Measurements from ENCODE around the gene POLD1. TPM values are rescaled to one million over a fixed set of nuclear protein-coding genes. Genes with fewer than 3 reads are reported as not detected.
A peak's percentile ranks its signal among the peaks of the same experiment; 100 is the strongest.
"Not testable (repeated sequence)": the region's sequence is repeated elsewhere in the genome, so short reads cannot be mapped to it uniquely, and the experiment has no call there.

The POLD1 gene
- total RNA-seq, 2 experiments from 2014 or later, result 163 to 181 TPM

- Mint-ChIP-seq H3K4me1 (ENCODE audit: low read depth) (peaks cover 30% of the 10 kb centered on the region), H3K27ac (no peak overlapping the region), H3K36me3 (ENCODE audit: low read depth) (peaks cover 46% of the 10 kb centered on the region), H3K9me3 (ENCODE audit: insufficient read depth) (no peaks in the 10 kb centered on the region), H3K27me3 (ENCODE audit: low read depth) (no peaks in the 10 kb centered on the region), H3K4me3 (no peak overlapping the region)
- ChIA-PET CTCF (no interaction called here), POLR2A (no interaction called here)
- DNase-seq, result no peak
- ATAC-seq, result no peak
These were observed 2.0 kb upstream of the POLD1 start for GRCh38 chr19:50381881-50382729.

DNA sequence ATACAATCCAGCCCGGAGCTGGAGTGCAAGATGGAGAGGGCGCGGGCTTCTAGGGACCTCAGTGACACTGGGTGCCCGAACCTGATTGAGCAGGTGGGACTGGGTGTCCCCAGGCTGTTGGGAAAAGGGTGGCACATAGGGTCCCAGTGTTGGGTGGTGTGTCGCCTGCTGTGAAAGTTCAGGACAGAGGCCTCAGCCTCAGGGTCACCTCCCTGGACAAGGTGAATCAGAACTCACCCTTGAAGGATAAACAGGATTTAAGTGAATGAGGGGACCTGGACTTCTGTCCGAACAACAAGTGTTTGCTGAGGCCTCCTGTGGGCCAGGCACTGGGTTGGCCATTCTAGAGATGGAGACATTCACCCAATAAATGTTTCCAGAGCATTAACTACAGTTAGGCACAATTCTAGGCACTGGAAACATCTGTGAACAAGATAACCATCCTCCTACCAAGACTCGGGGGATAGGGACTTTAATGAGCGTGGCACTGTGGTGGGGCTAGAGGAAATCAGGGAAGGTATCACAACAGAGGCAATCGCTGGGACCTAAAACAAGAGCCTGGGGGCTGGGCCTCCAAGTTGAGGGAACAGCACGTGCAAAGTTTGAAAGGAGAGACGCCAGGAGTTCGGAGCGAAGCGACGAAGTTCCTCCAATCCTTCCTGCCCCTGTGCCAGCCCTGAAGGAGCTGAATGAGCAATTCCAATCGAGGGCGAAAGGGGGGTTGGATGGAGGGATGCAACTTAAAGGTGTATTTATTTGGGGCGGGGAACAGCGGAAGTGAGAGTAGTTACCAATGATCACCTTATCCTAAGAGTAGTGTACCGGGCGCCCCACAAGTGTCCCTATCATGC is 921 bp upstream of the POLD1 start:
- no peak for ATAC-seq
- no peaks in the 10 kb centered on the region for H3K27me3 Mint-ChIP-seq (ENCODE audit: low read depth)
- H3K9me3 Mint-ChIP-seq (ENCODE audit: insufficient read depth), result no peaks in the 10 kb centered on the region
- POLR2A ChIA-PET, result interaction anchor here (0.7 to 2.0 kb wide), 5 partner anchors 8 to 128 kb away, joined by 3 to 8 read pairs (median 4); partner anchors contain the start of genes JOSD2 and NR1H2
- peaks cover 29% of the 10 kb centered on the region for H3K4me1 Mint-ChIP-seq (ENCODE audit: low read depth)
- CTCF ChIA-PET, result interaction anchor here (0.9 to 2.2 kb wide), 5 partner anchors 13 to 78 kb away, joined by 3 to 10 read pairs (median 4); partner anchors contain the start of gene KCNC3
- H3K36me3 Mint-ChIP-seq (ENCODE audit: low read depth), result peaks cover 48% of the 10 kb centered on the region
- peak overlapping the region; percentile 98 for H3K27ac Mint-ChIP-seq
- H3K4me3 Mint-ChIP-seq, result peak overlapping the region; percentile 94
- no peak for DNase-seq

DNA sequence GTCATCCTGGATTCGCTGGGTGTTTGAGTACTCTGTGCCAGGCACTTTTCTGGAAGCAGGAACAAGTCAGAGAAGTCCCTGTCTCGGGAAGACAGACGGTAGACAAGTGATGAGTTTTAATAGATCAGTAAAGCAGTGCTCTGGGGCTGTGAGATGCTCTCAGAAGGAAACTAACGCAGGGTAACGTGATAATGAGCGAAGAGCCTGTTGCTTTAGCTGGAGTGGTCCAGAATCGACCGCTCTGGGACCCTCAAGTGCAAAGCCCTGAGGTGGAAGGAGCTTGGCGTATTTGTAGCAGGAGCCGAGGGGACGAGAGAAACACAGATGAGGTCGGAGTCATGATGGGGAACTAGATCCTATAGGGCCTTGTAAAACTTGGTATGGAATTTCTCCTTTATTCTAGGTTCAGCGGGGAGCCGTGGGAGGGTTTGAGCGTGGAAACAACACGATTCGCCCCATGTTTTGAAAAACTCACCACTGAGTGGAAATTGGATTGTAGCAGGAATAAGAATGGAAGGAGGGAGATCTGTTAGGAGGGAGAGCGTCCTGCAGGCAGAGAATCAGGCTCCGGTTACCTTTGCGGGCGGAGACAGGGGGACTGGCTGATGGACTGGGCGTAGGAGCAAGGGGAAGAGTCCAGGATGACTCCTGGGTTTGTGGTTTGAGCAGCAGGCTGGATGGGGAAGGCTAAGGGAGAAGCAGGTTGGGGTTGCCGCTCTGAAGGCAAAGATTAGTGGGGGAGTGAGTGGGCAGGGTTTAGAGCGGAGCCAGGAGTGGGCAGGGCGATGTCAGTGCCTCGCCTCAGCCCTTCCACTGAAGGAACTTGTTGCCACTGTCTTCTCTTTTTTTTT is 763 bp downstream of the POLD1 start:
- H3K4me1 Mint-ChIP-seq (ENCODE audit: low read depth), result peaks cover 32% of the 10 kb centered on the region
- no peak for DNase-seq
- H3K36me3 Mint-ChIP-seq (ENCODE audit: low read depth), result peaks cover 41% of the 10 kb centered on the region

GRCh38 chr19:50387176-50387867 is 3.2 kb downstream of the POLD1 start:
- peaks cover 32% of the 10 kb centered on the region for H3K4me1 Mint-ChIP-seq (ENCODE audit: low read depth)
- H3K4me3 Mint-ChIP-seq, result no peak overlapping the region
- H3K27ac Mint-ChIP-seq, result no peak overlapping the region
- ChIA-PET POLR2A (interaction anchor here (0.6 kb wide), 1 partner anchor 354 kb away, joined by 3 read pairs; no protein-coding TSS in a partner anchor), CTCF (interaction anchor here (1.1 kb wide), 1 partner anchor 18 kb away, joined by 3 read pairs; no protein-coding TSS in a partner anchor)
- DNase-seq (no peak), ATAC-seq (no peak)
- peaks cover 51% of the 10 kb centered on the region for H3K36me3 Mint-ChIP-seq (ENCODE audit: low read depth)
- H3K27me3 Mint-ChIP-seq (ENCODE audit: low read depth), result no peaks in the 10 kb centered on the region
- no peaks in the 10 kb centered on the region for H3K9me3 Mint-ChIP-seq (ENCODE audit: insufficient read depth)

More for the DNA sequence above, 763 bp downstream of the POLD1 start:
- H3K27ac Mint-ChIP-seq, result peak overlapping the region; percentile 98
- H3K9me3 Mint-ChIP-seq (ENCODE audit: insufficient read depth), result no peaks in the 10 kb centered on the region
- H3K4me3 Mint-ChIP-seq, result peak overlapping the region; percentile 94
- ATAC-seq, result no peak
- no peaks in the 10 kb centered on the region for H3K27me3 Mint-ChIP-seq (ENCODE audit: low read depth)
- CTCF ChIA-PET, result interaction anchor here (0.8 to 2.2 kb wide), 9 partner anchors 9 to 171 kb away, joined by 3 to 10 read pairs (median 3); partner anchors contain the start of genes KCNC3 and NR1H2
- POLR2A ChIA-PET, result interaction anchor here (0.5 to 2.0 kb wide), 9 partner anchors 9 to 126 kb away, joined by 3 to 8 read pairs (median 4); partner anchors contain the start of genes JOSD2 and NR1H2

GRCh38 chr19:50387868-50388245 is 3.7 kb downstream of the POLD1 start:
- DNase-seq (no peak), ATAC-seq (no peak)
- H3K27me3 Mint-ChIP-seq (ENCODE audit: low read depth), result no peaks in the 10 kb centered on the region
- no peak overlapping the region for H3K4me3 Mint-ChIP-seq
- ChIA-PET POLR2A (interaction anchor here (0.6 kb wide), 1 partner anchor 354 kb away, joined by 3 read pairs; no protein-coding TSS in a partner anchor), CTCF (interaction anchor here (1.1 kb wide), 1 partner anchor 19 kb away, joined by 3 read pairs; no protein-coding TSS in a partner anchor)
- H3K9me3 Mint-ChIP-seq (ENCODE audit: insufficient read depth), result no peaks in the 10 kb centered on the region
- H3K4me1 Mint-ChIP-seq (ENCODE audit: low read depth), result peaks cover 32% of the 10 kb centered on the region
- peaks cover 54% of the 10 kb centered on the region for H3K36me3 Mint-ChIP-seq (ENCODE audit: low read depth)
- no peak overlapping the region for H3K27ac Mint-ChIP-seq

DNA sequence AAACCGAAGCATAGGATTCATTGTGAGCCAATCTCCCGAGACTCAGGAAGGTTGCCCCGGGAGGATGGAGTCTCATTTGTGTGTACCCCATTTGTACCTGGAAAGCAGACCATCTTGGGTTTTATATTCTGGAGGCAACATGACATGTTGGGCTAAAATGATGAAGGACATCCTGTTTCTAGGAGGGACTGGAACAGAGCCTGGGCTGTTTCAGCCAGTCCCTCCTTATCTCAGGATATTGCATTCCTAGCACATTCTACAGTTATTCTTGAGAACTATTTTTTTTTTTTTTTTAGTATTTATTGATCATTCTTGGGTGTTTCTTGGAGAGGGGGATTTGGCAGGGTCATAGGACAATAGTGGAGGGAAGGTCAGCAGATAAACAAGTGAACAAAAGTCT is 6.1 kb downstream of the POLD1 start:
- H3K4me1 Mint-ChIP-seq (ENCODE audit: low read depth), result peaks cover 12% of the 10 kb centered on the region
- H3K27me3 Mint-ChIP-seq (ENCODE audit: low read depth); H3K9me3 Mint-ChIP-seq (ENCODE audit: insufficient read depth); H3K4me3 Mint-ChIP-seq; CTCF ChIA-PET; ATAC-seq; POLR2A ChIA-PET; H3K27ac Mint-ChIP-seq; DNase-seq: not testable (repeated sequence)
- H3K36me3 Mint-ChIP-seq (ENCODE audit: low read depth), result peaks cover 55% of the 10 kb centered on the region

GRCh38 chr19:50390952-50391351 is 6.8 kb downstream of the POLD1 start:
- POLR2A ChIA-PET; H3K4me1 Mint-ChIP-seq (ENCODE audit: low read depth); DNase-seq; H3K27me3 Mint-ChIP-seq (ENCODE audit: low read depth); H3K9me3 Mint-ChIP-seq (ENCODE audit: insufficient read depth); ATAC-seq; CTCF ChIA-PET; H3K27ac Mint-ChIP-seq; H3K4me3 Mint-ChIP-seq: not testable (repeated sequence)
- H3K36me3 Mint-ChIP-seq (ENCODE audit: low read depth), result peaks cover 56% of the 10 kb centered on the region

GRCh38 chr19:50392759-50393158 is 8.6 kb downstream of the POLD1 start:
- DNase-seq, result no peak
- ATAC-seq, result no peak
- Mint-ChIP-seq H3K36me3 (ENCODE audit: low read depth) (peaks cover 49% of the 10 kb centered on the region), H3K9me3 (ENCODE audit: insufficient read depth) (no peaks in the 10 kb centered on the region), H3K4me3 (no peak overlapping the region), H3K27ac (no peak overlapping the region), H3K27me3 (ENCODE audit: low read depth) (no peaks in the 10 kb centered on the region), H3K4me1 (ENCODE audit: low read depth) (peaks cover 5% of the 10 kb centered on the region)
- POLR2A ChIA-PET, result no interaction called here
- CTCF ChIA-PET, result no interaction called here

GRCh38 chr19:50393589-50393988 is 9.4 kb downstream of the POLD1 start:
- H3K4me1 Mint-ChIP-seq (ENCODE audit: low read depth), result no peaks in the 10 kb centered on the region
- peaks cover 44% of the 10 kb centered on the region for H3K36me3 Mint-ChIP-seq (ENCODE audit: low read depth)
- no peak overlapping the region for H3K27ac Mint-ChIP-seq
- ATAC-seq (no peak), DNase-seq (no peak)
- no peak overlapping the region for H3K4me3 Mint-ChIP-seq
- CTCF ChIA-PET, result no interaction called here
- no peaks in the 10 kb centered on the region for H3K27me3 Mint-ChIP-seq (ENCODE audit: low read depth)
- POLR2A ChIA-PET, result interaction anchor here (0.9 kb wide), 2 partner anchors 9 to 57 kb away, joined by 3 to 4 read pairs; no protein-coding TSS in a partner anchor
- H3K9me3 Mint-ChIP-seq (ENCODE audit: insufficient read depth), result no peaks in the 10 kb centered on the region

DNA sequence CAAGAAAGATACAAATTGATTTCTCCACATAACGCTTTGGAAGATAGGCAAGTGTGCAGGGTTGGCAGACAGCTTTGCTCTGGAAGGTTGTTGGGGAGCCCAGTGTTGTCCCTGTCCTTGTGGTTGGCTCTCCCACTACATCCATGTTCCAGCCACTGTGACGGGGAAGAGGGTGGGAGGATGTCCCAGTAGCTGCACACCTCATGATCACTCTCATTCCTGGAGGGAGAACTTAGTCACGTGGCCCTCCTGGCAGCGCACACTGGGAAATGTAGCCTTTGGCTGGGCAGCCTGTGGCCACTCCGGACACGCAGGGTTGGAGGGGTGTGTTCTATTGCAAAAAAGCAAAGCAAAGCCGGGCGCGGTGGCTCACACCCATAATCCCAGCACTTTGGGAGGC is 9.9 kb downstream of the POLD1 start:
- Mint-ChIP-seq H3K27ac (no peak overlapping the region), H3K36me3 (ENCODE audit: low read depth) (peaks cover 44% of the 10 kb centered on the region), H3K4me3 (no peak overlapping the region), H3K4me1 (ENCODE audit: low read depth) (no peaks in the 10 kb centered on the region), H3K9me3 (ENCODE audit: insufficient read depth) (no peaks in the 10 kb centered on the region), H3K27me3 (ENCODE audit: low read depth) (no peaks in the 10 kb centered on the region)
- ChIA-PET POLR2A (interaction anchor here (0.9 to 1.0 kb wide), 3 partner anchors 8 to 56 kb away, joined by 3 to 4 read pairs (median 3); no protein-coding TSS in a partner anchor), CTCF (no interaction called here)
- DNase-seq (no peak), ATAC-seq (no peak)

Data from activated CD8-positive, alpha-beta T cell treated with anti-CD3 and anti-CD28 coated beads, Interleukin-2, amount 10 ng/mL, durations not matched to agents 7 days and 5 days (primary cell).